Activated naive CD4-positive, alpha-beta T cell treated with anti-CD3 and anti-CD28 coated beads, Interleukin-2, amount 10 ng/mL, durations not matched to agents 7 days and 5 days (primary cell): ENCODE measurements around the gene METTL16.
A peak's percentile ranks its signal among the peaks of the same experiment; 100 is the strongest.

Experiments
- CTCF ChIA-PET: fragments of 350-600 bp; sonication (Branson Sonifier 250); formaldehyde crosslinking; loops from one replicate; lab custom pipeline; 2021; ENCODE audit warnings: antibody characterized with exemption; lab: Charles Lee
- DNase-seq: peaks from one replicate; pipeline ENCODE4 v3.0.0-alpha.2; 2020
- H3K27ac Mint-ChIP-seq: one replicate; pipeline ENCODE4 v1.8.0; 2021; ENCODE audit warnings: mild to moderate bottlenecking, moderate library complexity, mixed read lengths
- H3K27me3 Mint-ChIP-seq: one replicate; pipeline ENCODE4 v1.8.0; 2021; ENCODE audit warnings: mild to moderate bottlenecking, mixed read lengths
- H3K36me3 Mint-ChIP-seq: one replicate; pipeline ENCODE4 v1.8.0; 2021; ENCODE audit warnings: mixed read lengths
- H3K4me1 Mint-ChIP-seq: one replicate; pipeline ENCODE4 v1.8.0; 2021; ENCODE audit warnings: mixed read lengths
- H3K4me3 Mint-ChIP-seq: one replicate; pipeline ENCODE4 v1.8.0; 2021; ENCODE audit warnings: mild to moderate bottlenecking, moderate library complexity, mixed read lengths
- H3K9me3 Mint-ChIP-seq: one replicate; pipeline ENCODE4 v1.8.0; 2021; ENCODE audit warnings: mixed read lengths

METTL16 gene

DNA sequence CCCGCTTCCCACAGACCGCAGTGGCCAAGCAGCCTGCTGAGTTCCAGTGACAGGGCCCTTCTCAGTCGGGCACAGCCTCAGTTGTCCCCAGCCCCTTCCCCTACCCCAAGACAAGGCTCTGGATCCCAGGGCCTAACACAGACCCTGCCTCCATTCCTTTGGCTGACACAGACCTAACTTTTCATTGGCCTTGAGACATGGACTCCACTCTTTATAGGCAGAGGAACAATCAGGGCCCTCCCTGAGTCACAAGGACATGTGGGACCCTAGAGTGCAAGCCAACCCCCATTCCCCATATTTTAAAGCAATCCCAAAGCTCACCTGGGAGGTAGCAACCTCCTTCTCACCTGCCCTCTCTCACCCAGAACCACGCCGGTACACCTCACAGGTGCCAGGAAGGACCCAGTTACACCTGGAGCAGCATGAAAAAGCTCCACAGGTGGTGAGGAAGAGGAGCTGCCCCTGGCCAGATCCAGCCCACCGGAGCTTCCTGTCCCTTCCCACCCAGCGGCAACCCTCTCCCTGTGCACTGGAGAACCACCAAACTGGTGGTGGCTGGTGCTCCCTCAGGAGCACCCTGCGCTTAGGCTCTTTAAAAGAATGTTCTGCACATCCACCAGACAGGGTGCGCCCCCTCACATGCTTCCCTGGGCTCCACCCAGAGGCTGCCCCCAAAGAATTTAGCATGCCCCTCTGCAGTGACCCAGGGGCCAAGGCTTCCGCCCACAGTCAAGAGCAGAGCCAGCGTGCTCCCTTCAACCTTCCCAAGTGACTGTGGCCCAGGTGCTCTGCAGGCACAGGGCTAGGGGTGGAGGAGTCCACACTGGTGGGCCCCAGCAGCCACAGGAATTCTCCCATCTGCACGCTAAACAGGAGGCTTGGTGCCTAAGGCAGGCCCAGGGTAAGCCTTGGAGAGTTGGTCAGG, 114.2 kb downstream of the METTL16 start:
- H3K36me3 Mint-ChIP-seq = peaks cover 5% of the 10 kb centered on the region
- CTCF ChIA-PET = interaction anchor here (1.1 to 1.7 kb wide), 2 partner anchors 15 to 19 kb away, joined by 3 to 14 read pairs; no protein-coding TSS in a partner anchor
- H3K27ac Mint-ChIP-seq = peak overlapping the region; percentile 88
- H3K9me3 Mint-ChIP-seq = no peaks in the 10 kb centered on the region
- DNase-seq = no peak
- peaks cover 57% of the 10 kb centered on the region for H3K4me1 Mint-ChIP-seq
- H3K4me3 Mint-ChIP-seq = peak overlapping the region; percentile 98
- peaks cover 6% of the 10 kb centered on the region for H3K27me3 Mint-ChIP-seq

DNA sequence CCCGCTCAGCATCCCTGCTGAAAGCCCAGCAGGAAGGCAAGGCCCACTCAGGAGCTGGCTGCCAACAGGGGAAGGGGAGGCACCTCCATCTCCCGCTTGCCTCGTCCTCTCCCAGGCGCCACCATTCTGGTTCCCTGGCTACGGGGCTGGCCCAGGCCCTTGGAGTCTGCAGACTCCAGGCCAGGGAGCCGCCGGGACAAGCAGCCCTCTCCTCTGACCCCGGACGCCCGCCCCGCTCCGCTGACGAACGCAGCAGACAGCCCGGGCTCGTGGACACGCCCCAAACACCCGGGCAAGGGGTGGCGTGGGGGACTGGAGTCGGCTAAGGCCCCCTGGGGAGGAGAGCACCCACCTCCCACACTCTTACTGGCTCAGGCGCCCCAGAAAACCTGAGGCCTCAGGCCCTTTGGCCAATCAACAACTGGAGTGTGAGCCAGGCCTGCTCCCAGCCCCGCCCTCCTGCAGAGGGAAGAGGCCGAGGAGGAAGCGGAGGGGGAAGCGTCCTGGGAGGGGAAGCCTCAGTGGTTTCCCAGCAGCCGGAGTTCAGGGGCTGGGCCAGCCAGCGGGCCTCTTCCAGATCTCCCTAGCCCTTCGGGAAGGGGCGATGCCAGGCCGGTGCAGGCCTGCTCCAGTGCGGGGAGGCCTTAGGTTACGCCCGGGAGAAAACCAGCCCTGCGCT, 115.0 kb downstream of the METTL16 start:
- CTCF ChIA-PET = interaction anchor here (1.6 to 1.7 kb wide), 2 partner anchors 14 kb away, joined by 7 to 14 read pairs; no protein-coding TSS in a partner anchor
- Mint-ChIP-seq H3K27me3 (peaks cover 6% of the 10 kb centered on the region), H3K4me1 (peaks cover 60% of the 10 kb centered on the region), H3K36me3 (peaks cover 10% of the 10 kb centered on the region), H3K9me3 (no peaks in the 10 kb centered on the region), H3K4me3 (peak overlapping the region; percentile 70), H3K27ac (peak overlapping the region; percentile 88)
- DNase-seq = peak; percentile 78

DNA sequence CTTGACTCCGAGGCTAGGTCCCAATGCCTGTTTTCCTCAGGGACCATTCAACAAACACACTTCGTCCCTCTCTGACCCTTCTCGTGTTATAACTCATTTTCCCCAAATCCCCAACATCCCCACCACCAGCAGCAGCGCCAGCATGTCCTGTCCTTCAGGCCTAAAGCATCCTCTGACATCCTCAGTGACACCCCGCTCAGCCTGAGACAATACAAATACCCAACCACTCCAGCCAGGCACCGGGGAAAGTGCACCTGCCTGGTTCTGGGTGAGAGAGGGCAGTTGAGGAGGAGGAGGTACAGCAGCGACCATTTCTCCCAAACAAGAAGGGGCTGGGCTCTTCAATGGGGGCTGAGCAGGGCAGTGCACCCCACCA, 115.5 kb downstream of the METTL16 start:
- Mint-ChIP-seq H3K9me3 (no peaks in the 10 kb centered on the region), H3K27ac (peak overlapping the region; percentile 88), H3K36me3 (peaks cover 14% of the 10 kb centered on the region), H3K27me3 (peaks cover under 1% of the 10 kb centered on the region), H3K4me3 (peak overlapping the region; percentile 70), H3K4me1 (peaks cover 63% of the 10 kb centered on the region)
- CTCF ChIA-PET = interaction anchor here (1.6 kb wide), 1 partner anchor 14 kb away, joined by 7 read pairs; no protein-coding TSS in a partner anchor
- no peak for DNase-seq

DNA sequence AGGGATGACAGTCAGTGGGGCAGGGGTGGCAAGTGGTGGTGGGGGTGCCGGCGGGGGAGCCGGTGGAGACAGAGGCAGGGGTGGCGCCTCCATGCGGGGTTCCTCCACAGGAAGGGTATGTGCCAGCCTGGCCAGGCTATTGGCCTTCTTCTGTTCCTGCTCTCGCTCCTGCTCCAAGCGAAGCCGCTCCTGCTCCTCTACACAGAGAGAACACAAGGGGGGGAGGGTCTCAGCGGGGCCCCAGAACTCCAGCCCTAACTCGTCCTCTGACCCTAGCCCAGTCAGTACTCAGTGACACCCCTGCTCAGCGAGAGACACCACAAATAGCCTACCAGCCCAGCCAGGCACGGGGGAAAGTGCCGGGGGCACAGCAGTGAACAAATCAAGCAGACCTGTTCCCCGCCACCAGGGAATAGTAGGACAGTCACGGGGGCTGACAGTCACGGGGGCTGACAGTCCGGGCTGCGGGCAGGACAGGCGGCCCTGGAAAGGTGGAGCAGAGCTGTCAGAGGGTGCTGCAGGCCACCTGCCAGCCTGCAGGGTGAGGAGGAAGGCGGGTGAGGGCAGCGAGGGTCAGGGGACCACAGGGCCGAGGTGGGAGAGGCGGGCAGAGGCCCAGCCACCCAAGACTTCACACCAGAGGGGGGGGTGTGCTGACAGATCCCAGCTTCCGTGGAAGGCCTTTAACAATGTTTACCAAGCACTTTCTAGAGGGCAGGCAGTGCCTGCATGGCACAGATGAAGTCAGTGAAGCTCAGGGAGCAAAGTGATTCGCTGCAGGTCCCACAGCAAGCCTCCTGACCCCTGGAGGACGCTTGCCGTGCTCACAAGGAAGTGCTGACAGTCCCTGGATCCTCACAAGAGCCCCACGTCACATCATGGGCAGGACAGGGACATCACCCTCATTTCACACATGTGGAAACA, 116.2 kb downstream of the METTL16 start:
- Mint-ChIP-seq H3K9me3 (no peaks in the 10 kb centered on the region), H3K4me1 (peaks cover 67% of the 10 kb centered on the region), H3K36me3 (peaks cover 14% of the 10 kb centered on the region), H3K27me3 (no peaks in the 10 kb centered on the region), H3K4me3 (peak overlapping the region; percentile 70), H3K27ac (peak overlapping the region; percentile 88)
- CTCF ChIA-PET = interaction anchor here (1.6 kb wide), 1 partner anchor 13 kb away, joined by 7 read pairs; no protein-coding TSS in a partner anchor
- DNase-seq = no peak

DNA sequence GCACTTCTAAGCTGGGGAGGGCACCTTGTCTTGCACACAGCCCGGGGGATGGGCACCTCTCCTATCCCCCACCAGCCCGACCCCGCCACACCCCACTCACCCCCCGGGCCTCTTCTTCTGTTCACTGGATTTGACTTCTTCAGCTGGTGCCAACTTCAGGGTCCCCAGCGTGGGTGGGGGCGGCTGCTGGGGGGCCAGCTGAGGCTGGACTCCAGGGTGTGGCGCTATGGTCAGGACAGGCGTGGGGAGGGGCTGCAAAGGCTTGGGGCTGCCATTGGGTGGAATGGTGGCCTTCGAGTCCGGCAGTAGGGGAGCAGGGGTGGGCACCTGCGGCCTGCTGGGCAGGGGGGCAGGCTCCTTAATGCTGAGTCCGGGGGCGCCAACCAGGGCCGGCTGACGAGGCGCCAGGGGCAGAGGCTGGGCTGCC, 116.9 kb downstream of the METTL16 start:
- CTCF ChIA-PET = no interaction called here
- H3K9me3 Mint-ChIP-seq = no peaks in the 10 kb centered on the region
- H3K27me3 Mint-ChIP-seq = no peaks in the 10 kb centered on the region
- peaks cover 73% of the 10 kb centered on the region for H3K4me1 Mint-ChIP-seq
- H3K27ac Mint-ChIP-seq = peak overlapping the region; percentile 88
- peak overlapping the region; percentile 79 for H3K4me3 Mint-ChIP-seq
- H3K36me3 Mint-ChIP-seq = peaks cover 15% of the 10 kb centered on the region
- no peak for DNase-seq

DNA sequence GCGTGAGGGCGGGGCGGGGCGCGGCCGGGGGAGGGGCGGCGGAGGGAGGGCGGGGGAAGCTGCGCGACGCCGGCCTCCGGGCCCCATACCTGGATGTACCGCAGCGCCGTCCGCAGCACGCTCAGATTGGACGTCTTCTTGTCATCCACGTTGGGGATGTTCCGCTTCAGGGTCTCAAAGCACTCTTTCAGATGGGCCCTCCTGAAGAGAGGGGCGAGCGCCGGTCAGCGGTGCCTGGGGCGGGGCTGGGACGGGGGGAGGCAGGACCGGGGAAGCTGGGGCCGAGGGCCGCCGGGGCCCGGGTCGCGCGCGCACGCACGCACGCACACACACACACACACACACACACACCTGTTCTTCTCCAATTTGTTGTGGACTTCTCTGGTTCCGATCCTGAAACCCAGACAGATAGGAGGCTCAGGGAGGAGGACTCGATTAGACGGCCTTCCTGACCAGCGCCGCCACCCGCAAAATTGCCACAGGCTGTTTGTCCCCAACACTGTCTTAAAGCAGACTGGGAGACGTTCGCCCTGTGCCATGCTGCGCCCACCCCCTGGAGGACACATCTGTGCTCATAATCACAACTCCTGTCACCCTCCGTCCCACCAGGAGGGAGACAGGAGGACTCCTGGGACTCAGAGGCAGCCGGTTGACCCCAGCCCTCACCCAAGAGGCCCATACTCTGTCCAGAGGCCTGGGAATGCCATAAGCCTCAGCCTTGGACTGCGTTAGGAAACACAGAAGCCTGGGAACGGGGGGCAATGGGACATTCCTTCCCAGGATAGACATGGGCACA, 117.5 kb downstream of the METTL16 start:
- H3K4me3 Mint-ChIP-seq = peak overlapping the region; percentile 79
- no peaks in the 10 kb centered on the region for H3K27me3 Mint-ChIP-seq
- H3K36me3 Mint-ChIP-seq = peaks cover 17% of the 10 kb centered on the region
- peak overlapping the region; percentile 88 for H3K27ac Mint-ChIP-seq
- H3K9me3 Mint-ChIP-seq = no peaks in the 10 kb centered on the region
- H3K4me1 Mint-ChIP-seq = peaks cover 74% of the 10 kb centered on the region
- CTCF ChIA-PET = no interaction called here
- DNase-seq = no peak

DNA sequence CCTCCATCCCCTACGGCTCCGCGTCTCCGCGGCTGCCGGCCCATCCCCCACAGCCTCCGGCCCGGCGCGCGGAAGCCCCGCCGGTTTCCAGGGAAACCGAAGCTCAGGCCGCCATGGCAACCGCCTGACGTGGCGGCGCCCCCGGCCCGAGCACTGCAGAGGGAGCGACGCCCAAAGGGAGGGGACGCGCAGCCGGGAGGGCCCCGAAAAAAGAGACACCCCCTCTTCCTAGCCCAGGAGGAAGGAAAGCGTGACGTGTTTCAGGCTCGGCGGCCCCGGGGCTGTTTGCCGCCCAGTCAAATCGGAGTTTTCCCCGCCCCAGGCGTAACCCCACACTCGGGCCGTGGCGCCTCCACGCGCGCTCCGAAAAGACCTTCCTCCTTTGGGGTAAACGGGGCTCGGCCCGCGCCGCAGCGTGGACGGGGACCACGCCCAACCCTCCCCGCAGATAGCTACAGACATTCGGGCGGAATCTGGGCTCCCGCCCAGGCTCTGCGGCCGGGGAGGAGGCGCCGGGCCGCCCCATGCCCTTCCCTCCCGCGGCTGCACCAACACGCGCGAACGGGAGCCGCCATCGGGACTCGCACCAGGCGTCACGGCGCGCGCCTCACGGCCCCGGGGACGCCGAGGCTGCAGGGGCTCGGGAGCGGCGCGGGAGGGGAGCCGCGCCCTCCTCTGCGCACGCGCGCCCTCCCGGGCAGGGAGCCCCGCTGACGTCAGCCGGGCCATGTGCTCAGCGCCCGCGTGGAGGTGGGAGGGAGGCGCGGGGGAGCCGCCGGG, 118.3 kb downstream of the METTL16 start:
- Mint-ChIP-seq H3K4me3 (peak overlapping the region; percentile 79), H3K9me3 (no peaks in the 10 kb centered on the region), H3K27me3 (no peaks in the 10 kb centered on the region), H3K36me3 (peaks cover 21% of the 10 kb centered on the region), H3K4me1 (peaks cover 73% of the 10 kb centered on the region), H3K27ac (peak overlapping the region; percentile 96)
- DNase-seq = peak; percentile 93
- CTCF ChIA-PET = interaction anchor here (3.1 to 3.2 kb wide), 2 partner anchors 11 to 23 kb away, joined by 21 to 28 read pairs; no protein-coding TSS in a partner anchor

DNA sequence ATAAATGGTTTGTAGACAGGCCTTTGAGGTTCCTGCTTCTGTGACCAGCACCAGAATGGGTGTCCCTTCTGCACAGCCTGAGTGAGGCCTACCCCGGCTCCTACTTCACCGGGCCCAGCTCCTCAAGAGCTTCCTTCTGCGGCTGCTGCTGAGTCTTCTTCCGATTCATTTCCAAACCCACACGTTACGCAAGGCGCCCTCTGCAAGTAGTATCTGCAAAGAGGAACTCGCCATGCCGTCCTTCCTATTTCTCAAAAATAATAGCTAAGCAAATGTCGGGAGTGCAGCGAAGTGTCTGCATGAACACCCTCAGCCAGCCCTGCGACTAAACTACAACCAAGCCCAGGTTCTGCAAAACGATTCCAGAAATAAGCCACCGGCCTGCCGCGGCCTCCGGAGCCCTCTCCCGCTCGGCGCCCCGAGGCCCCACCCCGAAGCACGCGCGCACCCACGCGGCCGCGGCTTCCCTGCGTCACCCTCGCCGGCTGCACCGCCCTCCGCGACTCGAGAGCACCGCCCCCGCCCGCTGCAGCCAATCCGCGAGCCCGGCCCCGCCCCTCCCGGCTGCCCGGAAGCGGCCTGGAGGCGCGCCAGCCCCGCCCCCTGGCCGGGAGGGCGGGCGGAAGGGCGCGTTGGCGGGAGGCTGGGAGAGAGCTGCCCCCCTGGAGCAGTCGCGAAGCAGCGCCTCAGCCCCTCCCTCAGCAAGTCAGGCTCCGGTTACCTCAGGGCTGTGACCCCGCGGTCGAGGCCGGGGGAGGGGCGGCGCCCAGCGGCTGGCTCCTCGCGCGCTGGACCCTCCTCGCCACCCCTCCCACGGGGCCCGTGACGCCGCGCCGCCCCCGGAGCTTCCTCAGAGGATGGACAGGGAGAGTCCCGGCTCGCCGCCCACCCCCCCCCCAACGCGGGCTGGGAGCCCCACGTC, 119.2 kb downstream of the METTL16 start:
- DNase-seq = peak; percentile 97
- peaks cover 65% of the 10 kb centered on the region for H3K4me1 Mint-ChIP-seq
- CTCF ChIA-PET = interaction anchor here (1.4 to 3.2 kb wide), 3 partner anchors 9 to 24 kb away, joined by 7 to 28 read pairs (median 21); no protein-coding TSS in a partner anchor
- peak overlapping the region; percentile 96 for H3K4me3 Mint-ChIP-seq
- peaks cover 21% of the 10 kb centered on the region for H3K36me3 Mint-ChIP-seq
- H3K27ac Mint-ChIP-seq = peak overlapping the region; percentile 99
- H3K9me3 Mint-ChIP-seq = no peaks in the 10 kb centered on the region
- H3K27me3 Mint-ChIP-seq = no peaks in the 10 kb centered on the region

DNA sequence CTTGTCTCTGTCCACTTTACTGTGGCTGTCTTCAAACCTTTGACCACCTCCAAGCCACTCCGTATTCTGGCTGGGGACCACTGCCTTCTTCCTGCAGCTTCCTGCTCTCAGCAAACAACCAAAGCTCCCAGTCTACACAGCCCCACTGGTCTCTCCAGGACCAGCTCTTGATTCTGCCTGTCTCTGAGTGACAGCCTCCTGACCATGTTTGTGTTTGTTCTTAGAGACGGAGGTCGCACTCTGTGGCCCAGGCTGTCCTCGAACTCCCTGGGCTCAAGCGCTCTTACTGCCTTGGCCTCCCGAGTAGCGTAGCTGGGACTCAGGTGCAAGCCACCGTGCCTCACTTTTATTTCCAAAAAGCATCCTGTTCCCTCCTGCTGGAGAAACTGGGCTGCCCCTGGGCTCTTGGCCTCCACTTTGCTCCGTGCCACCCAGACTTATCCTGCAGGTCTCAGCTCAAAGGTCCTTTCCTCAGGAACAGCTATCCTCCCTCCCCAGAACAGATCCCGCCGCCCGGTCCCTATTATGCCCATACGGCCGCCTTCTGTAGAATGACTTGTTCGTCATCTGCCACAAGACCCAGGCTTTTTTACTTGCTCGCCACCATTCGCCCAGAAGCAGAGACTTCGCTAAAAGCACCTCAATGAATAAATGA, 120.0 kb downstream of the METTL16 start:
- no peaks in the 10 kb centered on the region for H3K9me3 Mint-ChIP-seq
- H3K4me3 Mint-ChIP-seq = peak overlapping the region; percentile 96
- CTCF ChIA-PET = interaction anchor here (1.4 to 3.2 kb wide), 3 partner anchors 9 to 24 kb away, joined by 7 to 28 read pairs (median 21); no protein-coding TSS in a partner anchor
- H3K27ac Mint-ChIP-seq = peak overlapping the region; percentile 99
- no peaks in the 10 kb centered on the region for H3K27me3 Mint-ChIP-seq
- H3K36me3 Mint-ChIP-seq = peaks cover 21% of the 10 kb centered on the region
- no peak for DNase-seq
- H3K4me1 Mint-ChIP-seq = peaks cover 57% of the 10 kb centered on the region

DNA sequence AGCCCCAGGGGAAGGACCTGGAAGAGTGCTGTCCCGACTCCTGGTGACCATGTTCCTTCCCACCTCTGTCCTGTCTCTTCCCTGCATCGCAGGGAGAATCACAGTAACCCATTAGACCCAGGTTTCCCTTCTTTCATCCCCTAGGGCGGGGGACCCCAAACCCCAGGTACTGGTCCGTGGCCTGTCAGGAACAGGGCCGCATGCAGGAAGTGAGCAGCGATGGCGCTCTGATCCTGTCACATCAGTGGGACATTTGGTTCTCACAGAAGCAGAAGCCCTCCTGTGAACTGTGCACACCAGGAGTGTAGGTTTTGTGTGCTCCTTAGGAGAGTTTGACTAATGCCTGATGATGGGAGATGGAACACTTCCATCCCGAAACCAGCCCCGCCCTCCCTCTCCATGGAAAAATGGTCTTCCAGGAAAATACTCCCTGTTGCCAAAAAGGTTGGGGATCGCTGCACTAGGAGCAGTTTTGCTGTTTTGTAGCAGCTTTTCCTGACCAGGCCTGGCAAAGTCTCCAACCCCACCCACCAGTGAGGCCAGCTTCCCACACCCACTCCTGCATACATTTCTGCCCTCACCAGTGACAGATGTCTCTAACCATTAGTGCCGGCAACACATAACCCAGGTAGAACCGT, 121.4 kb downstream of the METTL16 start:
- CTCF ChIA-PET = interaction anchor here (3.1 to 3.2 kb wide), 2 partner anchors 8 to 26 kb away, joined by 21 to 28 read pairs; no protein-coding TSS in a partner anchor
- Mint-ChIP-seq H3K4me3 (peak overlapping the region; percentile 51), H3K4me1 (peaks cover 44% of the 10 kb centered on the region), H3K27me3 (no peaks in the 10 kb centered on the region), H3K9me3 (no peaks in the 10 kb centered on the region), H3K27ac (peak overlapping the region; percentile 55), H3K36me3 (peaks cover 20% of the 10 kb centered on the region)
- DNase-seq = no peak
